HG02571 (cell line): Measurements from ENCODE around the gene KCNA10.

Source experiments
- ATAC-seq: cut with Tn5 transposase; IDR thresholded peaks from one replicate; pipeline ENCODE4 v1.9.1; 2021; ENCODE audit warnings: mild to moderate bottlenecking, moderate library complexity; ENCODE audit not compliant: unreplicated experiment

The KCNA10 gene

GRCh38 chr1:110478886-110479285 is 40.1 kb downstream of the KCNA10 start:
- ATAC-seq = no peak

- ATAC-seq = no peak
Measured at GRCh38 chr1:110477967-110478640, 40.9 kb downstream of the KCNA10 start.

- ATAC-seq = no peak
Measured at GRCh38 chr1:110477445-110477957, 41.5 kb downstream of the KCNA10 start.

GRCh38 chr1:110477041-110477440 is 41.9 kb downstream of the KCNA10 start:
- no peak for ATAC-seq

- no peak for ATAC-seq
Measured at GRCh38 chr1:110476028-110476765, 42.8 kb downstream of the KCNA10 start.

- ATAC-seq = no peak
Measured at GRCh38 chr1:110475362-110476027, 43.5 kb downstream of the KCNA10 start.

- ATAC-seq = no peak
Measured at GRCh38 chr1:110474444-110474843, 44.5 kb downstream of the KCNA10 start.

- no peak for ATAC-seq
Measured at GRCh38 chr1:110472546-110472945, 46.4 kb downstream of the KCNA10 start.

GRCh38 chr1:110471131-110471530 is 47.8 kb downstream of the KCNA10 start:
- no peak for ATAC-seq
